Spleen (tissue), 7 donors: ENCODE measurements around the gene DOK7.

Source experiments
- CTCF ChIP-seq, 11 experiments: fragments of 200-600 bp in 7 of 11; fragments of 450-650 bp in 4 of 11; sonication (generic) in 4 of 11; IDR thresholded peaks in 8 of 11; conservative IDR thresholded peaks in 3 of 11; 1 replicate in 7 of 11; 2 replicates in 4 of 11; pipeline versions ENCODE4 v1.4.0 to v1.8.0; 2016 to 2021; ENCODE audit warnings: antibody characterized with exemption in 11 of 11, inconsistent platforms in 4 of 11, mild to moderate bottlenecking in 1 of 11
- POLR2A ChIP-seq, 3 donors: fragments of 450-650 bp; IDR thresholded peaks; one replicate each; pipeline ENCODE4 v1.5.1; 2017; ENCODE audit warnings: antibody characterized with exemption in 3 of 3, mild to moderate bottlenecking in 1 of 3
- POLR2AphosphoS5 ChIP-seq, 3 donors: sonication (generic); formaldehyde crosslinking; IDR thresholded peaks; one replicate each; pipeline ENCODE4 v1.5.1; 2017; ENCODE audit warnings: antibody characterized with exemption in 3 of 3
- donor health status: DM: no; HTN: no; CAD: no; lungs with moderate emphysema.
- donor health status: DM: no; HTN: no; CAD: no.
- donor health status: DM: no; HTN: no; CAD: no.

GRCh38 chr4:3508542-3508941, 45.4 kb downstream of the DOK7 start:
- TF ChIP-seq CTCF (IDR thresholded peaks at IDR 0.05 in 8 of 11, conservative IDR thresholded peaks at IDR 0.05 in 3 of 11) = peak in 1 of 11 experiments; percentile 9
- no peak for TF ChIP-seq POLR2A (IDR thresholded peaks at IDR 0.05)
- TF ChIP-seq POLR2AphosphoS5 (IDR thresholded peaks at IDR 0.05) = peak in 1 of 3 donors; percentile 45
